Mucosa of gallbladder (tissue), 1 donor: Measurements from ENCODE around the gene POU2AF2. TPM values are rescaled to one million over a fixed set of nuclear protein-coding genes. Genes with fewer than 3 reads are reported as not detected.

Experiments
- DNase-seq: peaks from one replicate; pipeline ENCODE4 v3.0.0-alpha.2; 2020; ENCODE audit warnings: low spot score
- total RNA-seq: library from RNA; stranded (reverse); gene quantifications from one replicate; pipeline ENCODE4 v1.2.1, GENCODE V29; 2021
- donor health status: DM: no; HTN: no; CAD: no.

POU2AF2 gene
- total RNA-seq, 1 donor from 2014 or later: 5.0 TPM

DNA sequence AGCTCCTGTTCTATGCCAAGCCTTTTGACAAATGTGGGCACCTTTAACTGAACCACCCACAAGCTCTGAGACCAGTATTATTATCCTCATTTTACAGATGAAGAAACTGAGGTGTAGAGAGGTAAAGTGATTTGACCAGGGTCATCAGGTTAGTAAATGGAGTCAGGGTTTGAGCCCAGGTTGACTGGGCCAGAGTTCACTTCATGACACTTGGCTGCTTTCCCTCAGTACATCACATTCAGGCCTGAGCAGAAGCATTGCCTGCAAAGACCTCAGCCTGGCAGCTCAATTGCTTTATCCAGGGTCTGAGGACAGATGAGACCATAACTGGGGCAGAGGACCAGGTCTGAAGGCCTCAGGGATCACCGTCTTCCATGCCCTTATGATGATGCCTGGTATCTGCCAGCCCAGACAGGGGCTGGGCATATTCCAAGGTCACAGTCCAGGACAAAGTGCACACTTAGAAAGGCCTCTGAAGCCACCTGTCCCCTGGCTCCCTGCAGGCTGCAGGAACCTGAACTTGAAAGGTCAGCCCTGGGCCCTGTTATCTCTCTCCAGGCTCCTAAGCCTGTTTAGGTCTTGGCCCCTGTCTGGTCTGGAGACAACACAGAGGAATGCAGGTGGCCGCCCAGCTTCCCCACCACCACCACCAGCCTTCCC is 84.8 kb downstream of the POU2AF2 start:
- DNase-seq: no peak

DNA sequence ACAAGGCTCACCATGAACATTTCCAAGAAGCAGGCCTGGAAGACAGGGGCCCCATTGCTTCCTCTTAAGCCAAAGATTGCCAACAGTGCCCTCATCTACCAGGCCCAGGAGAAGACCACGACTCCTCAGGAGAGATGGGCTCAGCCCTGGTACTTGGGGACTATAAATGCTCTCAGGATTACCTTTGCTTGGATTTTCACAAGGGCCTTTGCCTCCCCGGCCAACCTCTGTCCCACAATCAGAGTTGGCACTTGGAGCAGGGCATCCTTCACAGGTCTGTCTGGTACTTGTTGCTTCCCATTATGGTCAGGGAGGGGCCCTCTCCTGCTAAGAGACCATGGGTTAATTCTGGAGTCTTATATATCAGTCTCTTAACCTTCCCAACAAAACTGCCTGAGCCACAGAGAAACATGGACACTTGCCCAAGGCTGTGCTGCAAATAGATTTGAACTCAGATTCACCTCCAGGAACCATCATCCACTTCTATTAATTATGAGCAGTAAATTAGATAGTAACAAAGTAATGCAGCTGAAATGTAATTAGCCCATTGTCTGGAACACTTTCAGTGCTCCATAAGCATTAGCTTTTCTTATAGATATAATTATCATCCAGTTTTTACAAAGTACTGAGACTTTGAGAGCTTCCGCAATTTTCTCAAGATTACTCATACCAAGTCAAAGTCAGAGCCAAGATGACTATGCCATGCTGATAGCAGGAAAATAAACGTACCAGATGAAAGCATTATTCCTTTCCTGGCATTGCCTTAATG is 86.4 kb downstream of the POU2AF2 start:
- no peak for DNase-seq

- peak; percentile 81 for DNase-seq
These were observed 89.3 kb downstream of the POU2AF2 start for GRCh38 chr11:111334532-111335502.

- no peak for DNase-seq
These were observed 90.0 kb downstream of the POU2AF2 start for GRCh38 chr11:111335549-111335948.

Other genes with a start within 250 kb of the POU2AF2 start
- gene POU2AF3, start 52.8 kb downstream of the POU2AF2 start, total RNA-seq: 14.0 TPM
- 12.9 TPM for gene POU2AF1, start 133.6 kb downstream of the POU2AF2 start, total RNA-seq